NCI-H460 (cell line): ENCODE measurements around the gene DNM3. TPM values are rescaled to one million over a fixed set of nuclear protein-coding genes. Genes with fewer than 3 reads are reported as not detected.

Experiments
- DNase-seq: peaks from one replicate; pipeline ENCODE4 v3.0.0-alpha.2; 2016; ENCODE audit warnings: low read depth; ENCODE audit errors: extremely low read depth
- total RNA-seq: library from RNA; depleted of rRNA; stranded (reverse); fragments of >200 nt; shearing (Covaris generic); gene quantifications from 2 replicates; pipeline ENCODE4 v1.2.3, GENCODE V29; 2014

DNM3 gene
- total RNA-seq, 1 experiment from 2014 or later = 0.27 TPM

DNA sequence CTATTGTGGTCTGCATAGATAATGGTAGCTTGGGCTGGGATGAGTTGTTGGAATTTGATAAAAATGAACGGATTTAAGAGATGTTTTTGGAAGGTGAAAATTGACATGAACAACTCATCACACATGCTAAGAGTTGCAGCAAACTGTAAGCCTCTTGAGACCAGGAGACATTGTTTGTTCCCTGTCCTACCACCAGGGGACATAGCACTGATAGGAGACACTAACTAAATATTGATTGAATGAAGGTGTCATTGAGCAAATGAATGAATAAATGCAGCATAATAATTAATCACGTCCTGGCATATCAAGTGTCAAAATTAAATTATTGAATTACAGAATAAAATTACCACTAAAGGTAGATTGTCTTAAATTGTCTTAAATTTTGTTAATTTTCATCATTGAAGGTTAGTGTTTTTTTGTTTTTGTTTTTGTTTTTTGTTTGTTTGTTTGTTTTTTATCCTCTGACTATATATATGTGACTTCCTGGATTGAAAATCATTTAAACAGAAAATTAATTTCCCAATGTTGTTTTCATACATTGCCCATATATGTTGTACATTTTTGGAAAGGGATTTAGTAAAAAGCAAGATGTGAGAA lies 293.9 kb downstream of the DNM3 start:
- peak; percentile 23 for DNase-seq

DNA sequence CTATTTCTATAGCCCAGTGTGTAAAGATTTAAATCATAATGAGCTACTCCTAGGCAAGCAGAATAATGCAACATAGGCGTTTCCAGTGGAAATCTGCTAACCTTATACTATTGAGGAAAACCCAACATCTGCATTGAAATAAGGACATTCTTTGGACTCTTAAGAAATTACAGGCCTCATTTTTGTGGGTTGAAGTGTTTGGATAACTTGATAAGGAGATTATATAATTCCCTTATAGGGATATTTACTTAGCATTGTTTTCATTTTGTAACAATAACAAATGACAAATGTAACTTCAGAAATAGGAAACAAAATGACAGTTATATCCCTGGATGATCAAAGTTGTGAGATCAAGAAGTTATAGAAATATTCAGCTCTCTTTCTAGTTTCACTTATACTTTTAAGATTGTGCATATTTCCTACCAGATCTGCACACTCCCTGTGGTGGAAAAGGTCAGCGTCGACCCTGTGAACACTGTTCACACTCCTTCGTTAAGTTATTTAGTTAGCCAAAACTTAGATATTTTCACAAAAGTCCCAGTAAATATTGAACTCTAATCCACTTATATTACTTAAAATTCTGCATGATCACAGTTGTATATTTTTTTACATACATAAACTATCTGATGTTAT lies 294.8 kb downstream of the DNM3 start:
- peak; percentile 13 for DNase-seq

DNA sequence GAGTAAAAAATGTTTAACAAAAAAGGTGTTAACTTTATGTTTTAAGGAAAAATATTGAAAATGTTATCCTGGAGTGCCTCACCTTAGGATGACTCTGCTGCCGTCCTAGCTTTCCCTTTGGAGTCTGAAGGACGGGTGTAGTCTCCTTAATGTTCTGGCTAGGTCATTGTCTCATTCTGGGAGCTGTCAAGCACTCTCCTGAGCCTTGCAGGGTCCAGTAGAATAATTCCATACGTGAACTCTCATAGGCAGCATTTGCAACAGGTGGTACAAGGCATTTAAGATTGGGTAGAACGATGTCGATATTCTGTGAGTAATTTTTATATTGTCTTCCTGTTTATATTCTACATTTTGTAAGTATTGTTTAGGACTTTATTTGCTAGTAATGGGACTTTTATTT lies 295.6 kb downstream of the DNM3 start:
- DNase-seq = no peak

DNA sequence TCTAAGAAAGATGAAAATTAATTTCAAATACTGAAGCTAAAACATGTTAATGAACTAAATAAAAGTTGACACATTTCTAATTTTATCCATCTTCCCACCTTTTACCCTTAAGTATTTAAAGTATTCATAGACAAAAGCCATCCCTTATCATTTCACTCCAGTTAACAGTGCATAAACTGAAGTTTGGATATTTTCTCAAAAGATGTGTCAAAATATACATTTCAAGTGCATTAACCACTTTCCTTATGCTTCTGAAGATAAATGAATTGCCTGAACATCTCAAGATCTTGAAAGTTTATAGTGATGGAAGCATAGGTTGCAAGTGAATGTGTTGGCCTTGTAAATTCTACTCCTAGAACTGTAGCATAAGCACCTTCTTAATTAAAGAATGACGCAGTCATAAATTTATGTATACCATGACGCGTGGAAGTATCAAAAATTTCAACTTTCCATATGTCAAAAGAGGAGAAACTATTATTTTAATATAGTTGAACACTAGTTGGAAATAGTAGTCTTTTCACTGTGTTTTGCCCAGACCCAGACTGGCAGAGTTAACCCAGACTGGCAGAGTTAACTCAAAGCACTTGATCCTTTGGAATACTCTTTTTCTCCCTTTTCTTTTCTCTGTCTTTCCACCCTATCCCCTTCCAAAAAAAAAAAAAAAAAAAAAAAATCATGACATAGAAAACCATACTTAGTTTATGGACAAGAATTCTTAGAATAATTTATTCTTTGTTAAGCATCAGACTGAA lies 296.6 kb downstream of the DNM3 start:
- DNase-seq = no peak

DNA sequence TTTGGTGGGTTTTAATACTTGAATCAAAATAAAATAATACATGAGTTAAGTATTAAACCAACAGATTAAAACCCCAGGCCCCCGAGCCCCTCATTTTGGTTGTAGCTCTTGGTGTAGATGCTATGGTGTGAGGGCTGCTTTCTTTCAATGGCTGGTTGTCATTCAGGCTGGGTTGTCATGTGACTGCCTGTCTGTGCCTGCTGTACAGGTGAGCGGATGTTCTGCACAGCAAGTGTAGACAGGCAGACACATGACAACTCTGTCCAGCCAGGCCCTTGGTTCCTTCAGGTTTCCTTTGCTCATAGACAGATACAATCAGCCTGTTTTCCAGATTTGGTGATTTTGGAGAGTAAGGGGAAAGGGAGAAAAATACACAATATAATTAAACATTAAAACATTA lies 297.3 kb downstream of the DNM3 start:
- no peak for DNase-seq

DNA sequence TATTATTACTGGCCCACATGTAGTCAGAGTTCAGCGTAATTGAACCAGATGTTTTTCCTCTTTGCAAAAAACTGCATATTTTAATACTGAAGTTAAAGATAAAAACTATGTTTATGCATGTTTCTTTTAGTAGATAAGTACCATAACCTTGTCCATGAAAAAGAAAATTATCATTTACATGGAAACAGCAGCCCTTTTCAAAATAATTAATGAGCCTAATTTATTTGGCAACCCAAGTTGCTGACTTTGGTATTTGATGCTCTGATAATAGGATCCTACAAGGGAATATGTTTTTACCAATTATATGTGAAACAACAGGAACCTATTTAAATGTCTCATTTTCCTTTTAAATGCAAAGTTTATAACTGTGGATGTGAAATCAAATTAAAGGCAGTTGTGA lies 297.9 kb downstream of the DNM3 start:
- DNase-seq = no peak

DNA sequence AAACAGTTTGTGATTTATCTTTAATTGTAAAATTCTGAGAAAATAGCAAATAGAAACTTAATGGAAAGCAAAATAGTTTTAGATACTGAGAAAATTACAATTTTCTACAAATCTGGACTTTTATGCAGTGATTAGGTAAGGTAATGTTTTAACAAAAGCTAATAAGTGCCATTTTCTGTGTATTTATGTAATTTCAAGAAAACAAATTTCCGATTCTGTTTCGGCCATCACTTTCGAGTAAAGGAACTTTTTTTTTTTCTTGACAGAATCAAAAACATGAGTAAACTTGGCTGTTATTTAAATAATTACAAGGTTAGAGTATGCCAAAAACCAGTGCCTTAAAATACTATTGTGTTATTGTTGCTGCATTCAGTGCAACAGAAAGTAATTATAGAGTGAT lies 298.8 kb downstream of the DNM3 start:
- DNase-seq = no peak

DNA sequence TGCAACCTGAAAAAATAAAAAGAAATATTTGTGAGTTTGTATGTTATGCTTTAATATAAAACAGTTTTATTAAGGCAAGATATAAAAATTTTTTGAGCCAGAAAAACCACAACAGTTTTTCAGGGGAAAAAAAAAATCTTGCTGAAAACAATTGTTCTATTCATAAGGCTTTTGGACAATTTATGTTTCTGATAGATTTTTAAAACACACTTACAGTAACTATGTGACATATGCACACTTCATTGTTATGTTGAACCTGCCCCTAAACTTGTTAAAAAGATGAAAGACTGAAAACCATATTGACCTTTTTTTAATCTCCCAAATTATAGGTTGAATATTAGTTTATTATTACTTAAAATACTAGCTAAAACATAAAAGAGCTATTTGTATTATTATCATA lies 299.3 kb downstream of the DNM3 start:
- DNase-seq = no peak

DNA sequence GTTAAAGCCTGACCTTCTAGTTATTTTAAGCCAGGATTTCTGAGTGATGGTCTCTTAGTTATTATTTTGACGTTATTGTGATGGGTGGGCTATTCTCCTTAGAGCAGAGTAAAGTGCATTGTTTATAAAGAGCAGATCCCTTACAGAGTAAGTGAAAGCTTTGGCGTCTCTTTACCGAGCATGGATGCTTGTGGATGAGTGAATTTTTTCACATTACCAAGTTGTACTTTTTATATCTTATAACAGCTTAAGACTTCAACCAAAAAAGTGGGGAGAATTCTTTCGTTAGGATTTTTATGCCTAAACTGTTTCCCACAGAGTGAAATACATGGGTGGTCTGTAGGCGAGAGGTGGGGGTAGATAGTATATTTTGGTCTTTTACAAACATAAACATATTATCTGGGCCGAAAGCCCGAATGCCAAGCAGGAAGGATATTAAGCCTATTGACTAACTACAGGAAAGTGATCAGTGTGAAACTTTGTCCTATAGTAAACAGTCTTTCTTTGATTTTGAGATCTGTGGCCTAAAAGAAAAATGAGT lies 300.1 kb downstream of the DNM3 start:
- no peak for DNase-seq

DNA sequence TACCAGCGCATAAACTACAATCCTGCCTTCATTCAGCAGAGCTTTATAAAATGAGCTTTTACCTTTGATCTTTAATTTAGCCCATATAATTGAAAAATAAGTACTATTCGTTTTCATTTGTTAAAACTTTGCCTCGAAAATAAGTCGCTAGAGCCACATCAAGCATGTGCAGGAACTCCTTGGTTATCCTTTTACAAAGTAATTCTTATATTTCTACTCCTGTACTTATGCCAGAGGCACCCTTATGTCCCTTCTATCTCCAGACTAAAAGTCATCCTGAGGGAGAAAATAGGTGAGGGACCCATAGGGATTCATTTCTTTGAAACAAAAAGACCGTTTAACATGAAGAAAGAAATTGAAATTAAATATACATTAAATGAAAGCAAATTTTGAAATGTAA lies 301.0 kb downstream of the DNM3 start:
- DNase-seq = no peak

DNA sequence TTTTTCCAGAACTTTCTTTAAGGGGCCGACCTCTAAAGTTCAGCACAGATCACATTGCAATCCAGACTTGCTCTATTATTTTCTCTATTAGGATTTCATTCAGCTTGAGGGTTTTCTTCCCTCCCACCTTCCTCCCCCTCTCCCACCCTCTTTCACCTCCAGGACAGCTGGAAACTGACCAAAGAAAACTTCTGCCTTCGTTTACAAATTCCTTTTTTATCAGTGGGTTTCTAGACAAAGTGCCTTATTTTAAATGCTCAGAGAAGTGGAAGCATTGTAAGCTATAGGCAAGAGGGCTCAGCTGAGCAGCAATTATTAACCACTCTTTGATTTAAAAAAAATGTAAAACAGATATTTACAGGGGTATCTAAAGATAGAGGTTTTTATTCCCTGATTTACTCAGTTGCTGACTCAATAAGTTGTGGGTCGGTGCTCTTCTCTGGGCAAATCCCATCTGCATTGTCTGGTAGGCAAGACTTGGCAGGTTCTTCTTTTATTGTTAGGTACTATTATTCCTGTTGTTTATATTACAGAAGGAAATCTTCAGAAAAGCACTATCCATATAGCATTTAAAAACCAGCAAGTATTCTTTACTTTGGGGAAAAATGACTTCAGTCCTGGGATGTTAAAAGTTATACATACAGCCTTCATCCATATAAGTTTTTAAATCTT lies 302.2 kb downstream of the DNM3 start:
- no peak for DNase-seq

DNA sequence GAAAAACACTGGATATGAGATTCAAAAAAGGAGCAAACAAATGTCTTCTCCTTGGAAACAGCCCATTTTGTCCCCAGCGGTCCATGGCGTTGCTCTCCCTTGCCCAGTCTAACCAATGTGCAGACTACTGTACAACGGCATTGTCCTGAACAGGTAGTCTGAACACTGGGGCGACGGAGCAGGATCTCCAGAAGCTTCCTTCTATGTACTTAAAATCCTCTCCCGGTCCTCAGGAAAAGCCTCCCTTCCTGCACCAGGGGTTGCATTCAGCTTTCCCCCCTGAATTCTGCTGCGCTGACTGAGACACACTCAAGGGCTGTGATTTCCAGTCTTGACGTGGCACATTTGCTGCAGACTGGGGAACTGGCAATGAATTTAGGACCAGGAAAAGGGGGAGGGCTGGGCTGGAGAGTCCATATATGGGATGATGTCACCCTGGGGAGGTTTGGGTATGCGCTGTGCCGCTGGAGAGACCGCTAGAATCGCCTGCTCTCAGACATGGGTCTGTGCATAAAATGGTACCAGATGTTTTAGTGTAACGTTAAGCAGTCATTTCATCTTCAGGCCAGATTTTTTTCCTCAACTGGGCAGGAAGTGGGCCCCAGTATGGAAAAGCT lies 303.3 kb downstream of the DNM3 start:
- no peak for DNase-seq

DNA sequence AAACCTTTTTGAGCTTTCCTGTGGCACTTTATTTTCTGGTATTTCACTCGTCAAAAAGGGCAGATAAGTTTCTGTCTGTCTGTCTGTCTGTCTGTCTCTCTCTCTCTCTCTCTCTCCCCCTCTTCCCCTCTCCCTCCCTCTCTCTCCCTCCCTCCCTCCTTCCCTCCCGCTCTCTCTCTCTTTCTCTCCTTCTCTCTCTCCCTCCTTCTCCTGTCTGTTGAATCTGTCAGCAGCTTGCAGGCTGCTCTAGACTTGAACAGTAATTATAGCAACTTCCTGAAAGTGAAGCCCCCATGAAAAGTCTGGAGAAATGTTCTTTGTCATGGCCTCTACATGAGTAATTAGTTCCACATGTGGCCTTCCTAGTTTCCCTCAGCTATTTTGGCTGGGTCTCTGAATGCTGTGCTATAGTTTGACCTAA lies 303.9 kb downstream of the DNM3 start:
- DNase-seq = no peak

DNA sequence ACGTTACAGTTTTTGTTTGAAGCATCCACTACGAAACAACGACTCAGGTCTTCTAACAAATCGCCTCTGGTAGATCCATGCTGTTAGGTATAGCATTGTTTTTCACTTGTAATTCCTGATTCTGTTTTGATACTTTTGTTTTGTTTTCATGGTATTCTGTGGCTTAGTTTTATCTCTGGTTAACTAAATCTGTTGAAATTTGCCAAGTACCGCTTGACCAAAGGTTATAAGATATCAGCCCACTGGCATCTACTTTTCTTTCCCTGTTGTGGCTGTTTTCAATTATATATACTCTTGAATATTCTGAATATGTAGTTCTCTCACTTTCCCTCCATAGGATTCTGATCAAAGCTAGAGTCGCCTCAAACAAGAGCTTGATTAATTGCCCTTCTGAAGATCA lies 304.4 kb downstream of the DNM3 start:
- no peak for DNase-seq

DNA sequence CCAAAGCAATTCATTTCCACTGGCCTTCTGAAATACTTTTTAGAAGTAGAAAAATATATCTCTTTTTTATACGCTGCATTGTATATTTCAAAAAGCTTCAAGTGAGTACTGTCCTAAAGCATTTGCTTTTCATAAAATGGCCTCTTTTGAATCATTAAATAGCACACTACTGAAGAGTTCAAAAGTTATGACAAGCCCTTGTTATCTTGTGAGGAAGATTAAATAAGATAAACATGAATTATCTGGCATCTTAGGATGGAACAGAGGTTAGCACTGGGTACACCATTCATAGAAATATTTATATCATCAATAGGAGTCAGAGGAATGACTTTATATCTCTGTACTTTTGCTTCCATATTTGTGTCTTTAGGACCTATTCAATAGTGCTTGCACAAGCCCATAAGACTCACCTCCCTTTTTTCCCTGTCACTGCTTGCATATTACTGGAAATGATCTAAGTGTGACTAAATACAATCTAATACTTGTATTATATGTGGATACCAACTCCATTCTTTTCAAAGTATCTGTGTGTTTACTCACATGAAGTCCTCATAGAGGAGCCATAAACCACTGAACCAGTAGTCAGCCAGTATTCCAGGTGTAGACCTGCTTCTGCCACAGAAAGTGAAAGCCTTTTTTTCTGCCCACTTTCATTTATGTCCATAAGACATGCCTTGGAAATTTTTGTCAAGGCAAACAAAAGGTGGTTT lies 305.0 kb downstream of the DNM3 start:
- no peak for DNase-seq

DNA sequence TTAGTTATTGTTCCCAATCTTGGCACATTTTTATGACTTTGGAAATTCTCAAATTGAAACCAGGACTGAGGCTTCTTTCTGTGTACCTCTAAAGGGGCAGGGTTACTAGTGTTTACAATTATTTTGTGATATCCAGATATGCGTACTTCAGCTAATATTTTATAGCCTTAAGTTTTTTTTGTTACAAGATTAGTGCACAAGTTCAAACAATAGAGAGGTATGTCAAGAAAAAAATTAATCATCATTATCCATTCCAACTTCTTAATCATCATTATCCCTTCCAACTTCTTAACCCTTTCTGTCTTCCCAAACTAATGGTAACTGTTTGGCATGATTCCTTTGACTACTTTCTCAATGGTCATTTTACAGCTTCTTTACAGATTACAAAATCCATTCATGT lies 306.2 kb downstream of the DNM3 start:
- no peak for DNase-seq

DNA sequence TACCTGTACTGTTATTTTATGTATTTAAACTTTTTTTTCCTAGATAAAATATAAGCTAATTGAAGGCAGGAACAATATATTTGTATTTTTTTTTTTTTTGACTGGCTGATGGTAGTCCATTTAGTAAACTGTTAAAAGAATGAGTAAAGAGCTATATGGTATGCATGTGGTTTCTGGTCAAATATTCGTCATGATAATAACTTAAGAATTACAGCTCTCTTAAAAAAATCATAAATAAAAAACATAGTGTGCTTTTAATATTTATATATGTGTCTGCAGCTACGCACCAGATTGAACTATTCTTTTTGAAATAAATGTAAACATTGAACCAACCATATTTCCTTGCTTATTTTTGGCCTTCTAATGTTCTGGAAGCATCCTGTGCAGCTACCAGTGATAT lies 306.9 kb downstream of the DNM3 start:
- no peak for DNase-seq

DNA sequence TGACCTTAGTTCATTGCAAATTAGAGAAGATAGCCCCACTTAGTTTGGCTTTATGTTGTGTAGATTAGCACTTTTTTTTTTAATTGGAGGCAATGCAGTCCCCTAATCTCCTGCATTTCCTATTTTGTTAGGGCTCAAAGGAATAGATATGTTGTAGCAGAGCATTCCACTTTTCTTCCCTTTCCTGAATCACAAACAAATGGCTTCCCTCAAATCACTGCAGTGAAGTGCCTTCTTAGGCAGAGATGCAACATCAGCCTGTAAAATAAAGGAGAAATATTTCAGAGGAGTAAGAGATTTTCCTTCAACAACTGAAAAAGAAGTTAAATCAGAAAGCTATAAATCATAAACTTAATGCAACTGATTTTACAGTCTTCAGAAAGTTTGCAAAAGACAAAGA lies 307.4 kb downstream of the DNM3 start:
- DNase-seq = no peak

DNA sequence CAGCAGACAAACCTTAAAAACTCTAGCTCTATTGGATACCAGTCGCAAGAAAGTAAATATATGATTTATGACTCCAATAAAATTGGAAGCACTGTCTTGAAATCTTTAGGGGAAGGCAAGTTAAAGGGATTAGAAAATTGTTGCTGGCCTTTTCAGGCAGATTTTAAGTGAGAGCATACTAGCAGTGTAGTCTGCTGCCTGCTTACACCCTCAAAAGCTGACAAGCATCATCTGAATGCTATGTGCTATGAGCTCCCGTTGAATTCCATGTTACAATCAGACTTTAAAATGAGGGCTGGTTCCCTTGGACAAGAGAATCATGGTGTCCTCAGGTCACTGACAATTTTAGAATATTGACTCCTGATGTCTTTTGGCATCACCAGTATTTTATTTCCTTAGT lies 308.0 kb downstream of the DNM3 start:
- DNase-seq = no peak

DNA sequence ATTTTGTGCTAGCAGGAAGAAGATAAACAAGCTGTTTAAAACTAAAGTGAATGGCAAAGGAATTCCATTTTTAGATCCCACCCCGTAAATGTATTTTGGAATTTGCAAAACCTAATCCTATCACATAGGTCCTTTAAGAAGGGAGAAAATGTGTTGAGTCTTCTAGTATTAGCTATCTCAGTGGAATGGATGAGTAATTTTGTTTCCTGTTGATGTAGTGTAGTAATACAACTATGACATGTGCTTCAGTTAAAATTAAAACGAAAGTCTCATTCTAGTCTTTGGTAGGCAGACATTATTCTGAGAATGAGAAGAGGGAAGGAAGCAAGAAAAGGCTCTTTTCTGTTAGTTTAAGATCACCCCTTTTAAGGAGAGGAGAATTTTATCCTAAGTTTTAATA lies 313.3 kb downstream of the DNM3 start:
- DNase-seq = peak; percentile 41
